Liver (tissue), 9 donors: ENCODE data around the gene UNG. TPM values are rescaled to one million over a fixed set of nuclear protein-coding genes. Genes with fewer than 3 reads are reported as not detected.

ENCODE experiments used
- DNase-seq: peaks from one replicate; pipeline ENCODE4 v3.0.0-alpha.2; 2017; ENCODE audit warnings: low spot score
- H3K27ac ChIP-seq, 2 donors: one replicate each; pipeline ENCODE4 v1.7.0; 2013; ENCODE audit warnings: inconsistent platforms in 2 of 2, low read length in 2 of 2, control low read depth in 1 of 2, low read depth in 1 of 2, mild to moderate bottlenecking in 1 of 2
- H3K27me3 ChIP-seq, 4 donors: one replicate each; pipeline versions ENCODE4 v1.6.1 to v1.7.0; 2013; ENCODE audit warnings: low read length in 3 of 4, inconsistent platforms in 1 of 4, mild to moderate bottlenecking in 1 of 4, moderate library complexity in 1 of 4; ENCODE audit not compliant: control insufficient read depth in 4 of 4, insufficient read depth in 4 of 4
- H3K36me3 ChIP-seq, 4 donors: one replicate each; pipeline versions ENCODE4 v1.6.1 to v1.7.0; 2013; ENCODE audit warnings: low read length in 3 of 4, mild to moderate bottlenecking in 3 of 4, low read depth in 1 of 4, moderate library complexity in 1 of 4; ENCODE audit not compliant: control insufficient read depth in 4 of 4, insufficient read depth in 3 of 4
- H3K4me1 ChIP-seq, 4 donors: one replicate each; pipeline versions ENCODE4 v1.6.1 to v1.7.0; 2013; ENCODE audit warnings: low read length in 3 of 4, mild to moderate bottlenecking in 3 of 4, moderate library complexity in 1 of 4; ENCODE audit not compliant: control insufficient read depth in 4 of 4, insufficient read depth in 4 of 4
- H3K4me3 ChIP-seq, 3 donors: one replicate each; pipeline versions ENCODE4 v1.6.1 to v1.7.0; 2013; ENCODE audit warnings: low read length in 3 of 3, control low read depth in 1 of 3, low read depth in 1 of 3, mild to moderate bottlenecking in 1 of 3
- H3K9ac ChIP-seq, 2 donors: one replicate each; pipeline ENCODE4 v1.7.0; 2013; ENCODE audit warnings: low read length in 2 of 2, mild to moderate bottlenecking in 2 of 2, moderate library complexity in 2 of 2, control low read depth in 1 of 2, low read depth in 1 of 2
- H3K9me3 ChIP-seq, 4 donors: one replicate each; pipeline versions ENCODE4 v1.6.1 to v1.7.0; 2013; ENCODE audit warnings: low read length in 3 of 4; ENCODE audit not compliant: control insufficient read depth in 4 of 4
- EGR1 ChIP-seq, 2 donors: IDR thresholded peaks; 2 replicates each; pipeline ENCODE4 v1.6.1; 2016 to 2018; ENCODE audit warnings: antibody characterized with exemption in 2 of 2, low read depth in 2 of 2
- FOXA1 ChIP-seq: IDR thresholded peaks from 2 replicates; pipeline ENCODE4 v1.6.1; 2016; ENCODE audit warnings: antibody characterized with exemption
- FOXA2 ChIP-seq: IDR thresholded peaks from 2 replicates; pipeline ENCODE4 v1.6.1; 2016; ENCODE audit warnings: antibody characterized with exemption
- GABPA ChIP-seq, 2 donors: IDR thresholded peaks in 1 of 2; conservative IDR thresholded peaks in 1 of 2; 2 replicates each; pipeline ENCODE4 v1.6.1; 2016; ENCODE audit warnings: antibody characterized with exemption in 2 of 2, mild to moderate bottlenecking in 1 of 2, moderate library complexity in 1 of 2
- HNF4A ChIP-seq, 2 donors: conservative IDR thresholded peaks; 2 replicates each; pipeline ENCODE4 v1.6.1; 2016; ENCODE audit warnings: antibody characterized with exemption in 2 of 2, mild to moderate bottlenecking in 2 of 2
- HNF4G ChIP-seq: IDR thresholded peaks from 2 replicates; pipeline ENCODE4 v1.6.1; 2016; ENCODE audit warnings: antibody characterized with exemption
- JUND ChIP-seq, 2 donors: IDR thresholded peaks; 2 replicates each; pipeline ENCODE4 v1.6.1; 2016; ENCODE audit warnings: antibody characterized with exemption in 2 of 2
- NR2F2 ChIP-seq: IDR thresholded peaks from 2 replicates; pipeline ENCODE4 v1.6.1; 2016; ENCODE audit warnings: antibody characterized with exemption
- RAD21 ChIP-seq, 2 donors: IDR thresholded peaks; 2 replicates each; pipeline ENCODE4 v1.6.1; 2016; ENCODE audit warnings: antibody characterized with exemption in 2 of 2, mild to moderate bottlenecking in 2 of 2
- RXRA ChIP-seq, 2 donors: IDR thresholded peaks; 2 replicates each; pipeline ENCODE4 v1.6.1; 2017 to 2018; ENCODE audit warnings: antibody characterized with exemption in 2 of 2, mild to moderate bottlenecking in 1 of 2
- SP1 ChIP-seq: IDR thresholded peaks from 2 replicates; pipeline ENCODE4 v1.6.1; 2018; ENCODE audit warnings: antibody characterized with exemption, mild to moderate bottlenecking
- TAF1 ChIP-seq: conservative IDR thresholded peaks from 2 replicates; pipeline ENCODE4 v1.6.1; 2016; ENCODE audit warnings: antibody characterized with exemption, mild to moderate bottlenecking
- YY1 ChIP-seq: IDR thresholded peaks from 2 replicates; pipeline ENCODE4 v1.6.1; 2016; ENCODE audit warnings: antibody characterized with exemption, mild to moderate bottlenecking
- WGBS: extraction: QIAGEN DNeasy Blood & Tissue Kit; methylation state at CpG from one replicate; pipeline ENCODE4 v1.1.7; 2013; 5-methylcytosine and 5-hydroxymethylcytosine counted together
- polyA plus RNA-seq, 2 donors: library from polyadenylated mRNA; stranded (reverse) in 1 of 2; unstranded in 1 of 2; fragments of 200-250 nt in 1 of 2; fragments of >200 nt in 1 of 2; fragmentation: Nextera tagmentation in 1 of 2; extraction: Ambion mirVana in 1 of 2; gene quantifications; one replicate each; pipeline versions ENCODE4 v1.2.1 to v1.2.3, GENCODE V29; 2013 to 2015
- total RNA-seq, 2 donors: library from RNA; depleted of rRNA; stranded (reverse); fragments of >200 nt; gene quantifications; one replicate each; pipeline ENCODE4 v1.2.3, GENCODE V29; 2014
- TF ChIP-seq, protein P1 (sequence below): fragments of 150-350 bp; IDR thresholded peaks from 2 replicates; pipeline ENCODE4 v1.5.1; 2017; ENCODE audit warnings: improper control_type of control experiment, low read depth, low read length; ENCODE audit not compliant: missing input control
- TF ChIP-seq, protein P2 (sequence below): IDR thresholded peaks from 2 replicates; pipeline ENCODE4 v1.6.1; 2016; ENCODE audit warnings: antibody characterized with exemption
- TF ChIP-seq, protein P3 (sequence below): IDR thresholded peaks from 2 replicates; pipeline ENCODE4 v1.6.1; 2016; ENCODE audit warnings: antibody characterized with exemption, mild to moderate bottlenecking
- TF ChIP-seq, protein P4 (sequence below): IDR thresholded peaks from 2 replicates; pipeline ENCODE4 v1.6.1; 2016; ENCODE audit warnings: antibody characterized with exemption
- TF ChIP-seq, protein P5 (sequence below): IDR thresholded peaks from 2 replicates; pipeline ENCODE4 v1.6.1; 2016; ENCODE audit warnings: antibody characterized with exemption
- donor health status: healthy.
- donor health status: healthy.
- donor health status: healthy.
- donor health status: healthy.
- donor health status: healthy.

UNG gene
- total and polyA plus RNA-seq, 4 donors, result 9.4 to 22.1 (median 14.9) TPM

DNA sequence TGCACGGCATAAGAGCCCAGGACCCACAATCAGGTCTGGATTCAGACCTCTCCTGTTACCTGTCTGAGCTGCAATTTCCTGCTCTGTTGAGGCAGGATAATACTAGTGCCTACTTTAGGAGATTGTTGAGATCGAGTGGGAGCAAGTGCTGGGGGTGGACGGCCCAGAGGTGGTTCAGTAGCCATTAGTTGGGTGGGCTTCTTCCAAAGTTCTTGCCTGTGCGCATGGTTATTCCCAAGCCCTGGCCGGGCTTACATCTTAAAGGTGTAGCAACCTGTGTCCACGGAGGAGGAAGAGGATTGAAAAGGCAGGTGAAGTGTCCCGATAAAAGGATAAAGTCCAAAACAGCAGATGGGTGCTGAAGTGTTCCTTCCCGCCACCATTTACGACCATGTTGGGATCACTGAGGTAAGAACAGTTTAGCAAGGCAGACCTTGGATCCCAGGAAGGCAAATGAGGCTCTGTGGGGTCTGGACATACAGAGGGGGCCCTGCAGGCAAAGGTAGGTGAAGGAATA lies 52.8 kb downstream of the UNG start:
- Histone ChIP-seq H3K9ac (no peak overlapping the region), H3K4me3 (no peak overlapping the region), H3K4me1 (peaks cover 14 to 82% (median 76%) of the 10 kb centered on the region in 4 donors), H3K9me3 (no peaks in the 10 kb centered on the region), H3K27me3 (no peaks in the 10 kb centered on the region), H3K27ac (peak overlapping the region in 1 of 2 donors; percentile 11), H3K36me3 (peaks cover 0 to 2% (median 0%) of the 10 kb centered on the region in 4 donors)
- no peak for DNase-seq
- TF ChIP-seq, protein P1, sequence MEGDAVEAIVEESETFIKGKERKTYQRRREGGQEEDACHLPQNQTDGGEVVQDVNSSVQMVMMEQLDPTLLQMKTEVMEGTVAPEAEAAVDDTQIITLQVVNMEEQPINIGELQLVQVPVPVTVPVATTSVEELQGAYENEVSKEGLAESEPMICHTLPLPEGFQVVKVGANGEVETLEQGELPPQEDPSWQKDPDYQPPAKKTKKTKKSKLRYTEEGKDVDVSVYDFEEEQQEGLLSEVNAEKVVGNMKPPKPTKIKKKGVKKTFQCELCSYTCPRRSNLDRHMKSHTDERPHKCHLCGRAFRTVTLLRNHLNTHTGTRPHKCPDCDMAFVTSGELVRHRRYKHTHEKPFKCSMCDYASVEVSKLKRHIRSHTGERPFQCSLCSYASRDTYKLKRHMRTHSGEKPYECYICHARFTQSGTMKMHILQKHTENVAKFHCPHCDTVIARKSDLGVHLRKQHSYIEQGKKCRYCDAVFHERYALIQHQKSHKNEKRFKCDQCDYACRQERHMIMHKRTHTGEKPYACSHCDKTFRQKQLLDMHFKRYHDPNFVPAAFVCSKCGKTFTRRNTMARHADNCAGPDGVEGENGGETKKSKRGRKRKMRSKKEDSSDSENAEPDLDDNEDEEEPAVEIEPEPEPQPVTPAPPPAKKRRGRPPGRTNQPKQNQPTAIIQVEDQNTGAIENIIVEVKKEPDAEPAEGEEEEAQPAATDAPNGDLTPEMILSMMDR, result no peak
- no peak for TF ChIP-seq RAD21 (IDR thresholded peaks at IDR 0.05)
- 79% methylated on average over 9 of the region's 9 CpGs for WGBS

DNA sequence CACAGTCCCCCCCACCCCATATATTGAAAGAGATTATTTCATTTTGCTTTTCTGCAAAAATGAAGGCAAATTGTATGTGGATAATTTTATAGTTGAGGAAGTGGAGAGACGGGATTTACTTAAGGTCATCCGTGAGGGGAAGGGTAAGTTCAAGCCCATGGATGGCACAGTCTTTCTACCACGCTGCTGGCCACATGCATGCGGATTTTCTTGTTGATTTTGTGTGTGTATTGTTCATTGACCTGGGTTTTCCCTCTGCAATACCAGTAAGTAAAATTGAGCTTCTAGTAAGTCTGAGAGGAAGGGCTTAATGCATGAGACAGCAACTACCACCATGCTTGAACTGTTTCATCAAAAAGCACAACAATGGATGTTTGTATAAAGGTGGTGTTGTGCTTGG lies 54.1 kb downstream of the UNG start:
- H3K4me1 ChIP-seq, result peaks cover 13 to 80% (median 70%) of the 10 kb centered on the region in 4 donors
- TF ChIP-seq FOXA1 (peak; percentile 31), NR2F2 (no peak), YY1 (peak; percentile 22), GABPA (IDR thresholded peaks at IDR 0.05 in 1 of 2, conservative IDR thresholded peaks at IDR 0.05 in 1 of 2) (no peak), RXRA (IDR thresholded peaks at IDR 0.05) (peak; percentile 66 to 70), JUND (IDR thresholded peaks at IDR 0.05) (no peak), FOXA2 (peak; percentile 68), HNF4G (no peak), EGR1 (IDR thresholded peaks at IDR 0.05; ENCODE audit: low read depth in 2 of 2) (no peak), HNF4A (conservative IDR thresholded peaks at IDR 0.05) (peak; percentile 18 to 46), TAF1 (no peak), SP1 (peak; percentile 48), RAD21 (IDR thresholded peaks at IDR 0.05) (no peak)
- TF ChIP-seq, protein P2, sequence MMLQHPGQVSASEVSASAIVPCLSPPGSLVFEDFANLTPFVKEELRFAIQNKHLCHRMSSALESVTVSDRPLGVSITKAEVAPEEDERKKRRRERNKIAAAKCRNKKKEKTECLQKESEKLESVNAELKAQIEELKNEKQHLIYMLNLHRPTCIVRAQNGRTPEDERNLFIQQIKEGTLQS, result no peak
- TF ChIP-seq, protein P3, sequence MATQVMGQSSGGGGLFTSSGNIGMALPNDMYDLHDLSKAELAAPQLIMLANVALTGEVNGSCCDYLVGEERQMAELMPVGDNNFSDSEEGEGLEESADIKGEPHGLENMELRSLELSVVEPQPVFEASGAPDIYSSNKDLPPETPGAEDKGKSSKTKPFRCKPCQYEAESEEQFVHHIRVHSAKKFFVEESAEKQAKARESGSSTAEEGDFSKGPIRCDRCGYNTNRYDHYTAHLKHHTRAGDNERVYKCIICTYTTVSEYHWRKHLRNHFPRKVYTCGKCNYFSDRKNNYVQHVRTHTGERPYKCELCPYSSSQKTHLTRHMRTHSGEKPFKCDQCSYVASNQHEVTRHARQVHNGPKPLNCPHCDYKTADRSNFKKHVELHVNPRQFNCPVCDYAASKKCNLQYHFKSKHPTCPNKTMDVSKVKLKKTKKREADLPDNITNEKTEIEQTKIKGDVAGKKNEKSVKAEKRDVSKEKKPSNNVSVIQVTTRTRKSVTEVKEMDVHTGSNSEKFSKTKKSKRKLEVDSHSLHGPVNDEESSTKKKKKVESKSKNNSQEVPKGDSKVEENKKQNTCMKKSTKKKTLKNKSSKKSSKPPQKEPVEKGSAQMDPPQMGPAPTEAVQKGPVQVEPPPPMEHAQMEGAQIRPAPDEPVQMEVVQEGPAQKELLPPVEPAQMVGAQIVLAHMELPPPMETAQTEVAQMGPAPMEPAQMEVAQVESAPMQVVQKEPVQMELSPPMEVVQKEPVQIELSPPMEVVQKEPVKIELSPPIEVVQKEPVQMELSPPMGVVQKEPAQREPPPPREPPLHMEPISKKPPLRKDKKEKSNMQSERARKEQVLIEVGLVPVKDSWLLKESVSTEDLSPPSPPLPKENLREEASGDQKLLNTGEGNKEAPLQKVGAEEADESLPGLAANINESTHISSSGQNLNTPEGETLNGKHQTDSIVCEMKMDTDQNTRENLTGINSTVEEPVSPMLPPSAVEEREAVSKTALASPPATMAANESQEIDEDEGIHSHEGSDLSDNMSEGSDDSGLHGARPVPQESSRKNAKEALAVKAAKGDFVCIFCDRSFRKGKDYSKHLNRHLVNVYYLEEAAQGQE, result no peak
- TF ChIP-seq, protein P1, result no peak
- TF ChIP-seq, protein P4, sequence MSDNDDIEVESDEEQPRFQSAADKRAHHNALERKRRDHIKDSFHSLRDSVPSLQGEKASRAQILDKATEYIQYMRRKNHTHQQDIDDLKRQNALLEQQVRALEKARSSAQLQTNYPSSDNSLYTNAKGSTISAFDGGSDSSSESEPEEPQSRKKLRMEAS, result peak; percentile 34
- TF ChIP-seq, protein P5, sequence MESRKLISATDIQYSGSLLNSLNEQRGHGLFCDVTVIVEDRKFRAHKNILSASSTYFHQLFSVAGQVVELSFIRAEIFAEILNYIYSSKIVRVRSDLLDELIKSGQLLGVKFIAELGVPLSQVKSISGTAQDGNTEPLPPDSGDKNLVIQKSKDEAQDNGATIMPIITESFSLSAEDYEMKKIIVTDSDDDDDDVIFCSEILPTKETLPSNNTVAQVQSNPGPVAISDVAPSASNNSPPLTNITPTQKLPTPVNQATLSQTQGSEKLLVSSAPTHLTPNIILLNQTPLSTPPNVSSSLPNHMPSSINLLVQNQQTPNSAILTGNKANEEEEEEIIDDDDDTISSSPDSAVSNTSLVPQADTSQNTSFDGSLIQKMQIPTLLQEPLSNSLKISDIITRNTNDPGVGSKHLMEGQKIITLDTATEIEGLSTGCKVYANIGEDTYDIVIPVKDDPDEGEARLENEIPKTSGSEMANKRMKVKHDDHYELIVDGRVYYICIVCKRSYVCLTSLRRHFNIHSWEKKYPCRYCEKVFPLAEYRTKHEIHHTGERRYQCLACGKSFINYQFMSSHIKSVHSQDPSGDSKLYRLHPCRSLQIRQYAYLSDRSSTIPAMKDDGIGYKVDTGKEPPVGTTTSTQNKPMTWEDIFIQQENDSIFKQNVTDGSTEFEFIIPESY, result no peak
- peak overlapping the region; percentile 1 to 33 for H3K27ac ChIP-seq
- H3K9ac ChIP-seq, result no peak overlapping the region
- 33% methylated on average over 4 of the region's 4 CpGs for WGBS
- no peaks in the 10 kb centered on the region for H3K9me3 ChIP-seq
- no peaks in the 10 kb centered on the region for H3K27me3 ChIP-seq
- DNase-seq, result no peak
- H3K4me3 ChIP-seq, result no peak overlapping the region
- peaks cover 0 to 2% (median 0%) of the 10 kb centered on the region in 4 donors for H3K36me3 ChIP-seq
